Stimulated activated CD8-positive, alpha-beta memory T cell treated with anti-CD3 and anti-CD28 coated beads, Interleukin-4, amount 100 ng/mL, for 24 hours (primary cell): ENCODE data around the gene GDI2.

Experiments used
- DNase-seq: peaks from one replicate; pipeline ENCODE4 v3.0.0-alpha.2; 2020; ENCODE audit warnings: low read depth

GDI2 gene

GRCh38 chr10:5741276-5741675, 72.0 kb downstream of the GDI2 start:
- DNase-seq, result no peak

- no peak for DNase-seq
These were observed 74.8 kb downstream of the GDI2 start for GRCh38 chr10:5738427-5738826.

GRCh38 chr10:5737352-5737751, 75.9 kb downstream of the GDI2 start:
- no peak for DNase-seq

- no peak for DNase-seq
These were observed 76.6 kb downstream of the GDI2 start for GRCh38 chr10:5736591-5736990.

GRCh38 chr10:5735119-5735518, 78.1 kb downstream of the GDI2 start:
- DNase-seq, result no peak

GRCh38 chr10:5732141-5732540, 81.1 kb downstream of the GDI2 start:
- no peak for DNase-seq

- DNase-seq, result no peak
These were observed 81.7 kb downstream of the GDI2 start for GRCh38 chr10:5731559-5731958.

GRCh38 chr10:5730766-5731165, 82.5 kb downstream of the GDI2 start:
- no peak for DNase-seq

GRCh38 chr10:5723692-5724091, 89.5 kb downstream of the GDI2 start:
- no peak for DNase-seq

GRCh38 chr10:5720182-5720581, 93.1 kb downstream of the GDI2 start:
- DNase-seq, result no peak

GRCh38 chr10:5719546-5719945, 93.7 kb downstream of the GDI2 start:
- no peak for DNase-seq
